ENCODE results near the gene HEG1.

The HEG1 gene

DNA sequence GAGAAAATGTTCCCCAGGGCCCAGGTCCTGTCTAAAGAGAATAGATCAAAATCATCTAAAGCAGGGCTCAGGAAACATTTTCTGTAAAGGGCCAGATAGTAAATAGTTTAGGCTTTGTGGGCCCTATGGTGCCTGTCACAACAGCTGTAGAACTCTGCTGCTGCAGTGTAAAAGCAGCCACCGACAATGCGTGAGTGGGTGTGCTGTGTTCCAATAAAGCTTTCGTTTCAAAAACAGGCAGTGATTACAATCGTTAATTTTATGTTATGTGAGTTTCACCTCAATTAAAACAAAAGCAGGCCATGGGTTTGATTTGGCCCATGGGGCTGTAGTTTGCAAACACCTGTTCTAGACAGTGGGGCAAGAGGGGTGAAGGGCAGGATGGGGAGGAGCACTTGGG, 12.5 kb upstream of the HEG1 start:
- no peak for FAIRE-seq

DNA sequence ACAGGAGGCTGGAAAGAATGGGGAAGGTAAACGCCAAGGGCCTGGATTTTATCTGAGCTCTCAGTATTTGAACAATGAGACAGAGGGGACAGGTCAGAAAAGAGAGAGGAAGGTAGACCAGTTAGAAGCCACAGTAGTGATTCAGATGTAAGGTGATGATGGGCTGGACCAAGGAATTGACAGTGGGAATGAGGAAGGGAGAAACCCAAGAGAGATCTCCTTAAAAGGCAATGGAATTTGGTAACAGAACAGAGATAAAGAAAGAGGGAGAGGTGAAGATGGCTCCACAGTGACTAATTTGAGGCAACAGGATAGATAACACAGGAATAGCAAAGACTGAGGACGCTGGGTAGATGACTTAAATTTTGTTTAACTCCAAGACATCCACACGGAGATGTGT, 11.4 kb upstream of the HEG1 start:
- no peak for FAIRE-seq

DNA sequence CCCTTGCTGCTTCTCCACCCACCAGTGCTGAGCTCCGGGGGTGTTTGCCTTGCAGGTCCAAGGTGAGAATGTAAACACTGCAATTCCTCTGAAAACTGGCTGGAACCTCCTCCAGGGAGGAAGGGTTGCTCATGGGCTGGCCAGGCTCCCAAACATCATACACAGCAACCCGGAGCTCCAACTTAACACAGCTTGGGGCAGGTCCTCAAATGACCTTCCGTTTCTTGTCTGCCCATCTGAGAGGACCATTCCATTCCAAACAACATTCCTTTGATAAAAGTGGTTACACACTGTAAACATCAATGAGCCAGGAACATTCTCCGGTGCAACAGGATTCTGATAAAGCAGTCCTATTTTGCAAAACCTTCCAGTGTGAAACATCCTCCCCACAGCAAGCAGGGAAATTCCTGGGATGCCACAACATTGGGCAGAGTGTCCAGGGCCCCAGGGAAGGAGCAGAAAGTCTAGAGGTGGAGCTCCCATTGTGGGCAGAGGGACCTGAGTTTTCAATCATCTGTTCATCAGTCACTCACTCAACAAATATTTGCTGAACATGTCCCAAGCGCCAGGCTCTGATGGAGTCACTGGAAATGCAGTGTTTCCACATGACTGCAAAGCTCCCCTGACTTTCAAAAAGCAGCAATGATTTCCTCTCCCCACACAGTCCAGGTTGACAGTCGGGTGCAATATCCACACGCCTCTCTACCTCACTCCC, 7.3 kb upstream of the HEG1 start:
- FAIRE-seq, result no peak

- FAIRE-seq, result no peak
These were observed 5.8 kb upstream of the HEG1 start for GRCh38 chr3:125061646-125062045.

GRCh38 chr3:125061170-125061569, 5.4 kb upstream of the HEG1 start:
- FAIRE-seq, result no peak

- FAIRE-seq, result no peak
These were observed 3.9 kb upstream of the HEG1 start for GRCh38 chr3:125059488-125060245.

GRCh38 chr3:125058959-125059358, 3.2 kb upstream of the HEG1 start:
- FAIRE-seq, result no peak

DNA sequence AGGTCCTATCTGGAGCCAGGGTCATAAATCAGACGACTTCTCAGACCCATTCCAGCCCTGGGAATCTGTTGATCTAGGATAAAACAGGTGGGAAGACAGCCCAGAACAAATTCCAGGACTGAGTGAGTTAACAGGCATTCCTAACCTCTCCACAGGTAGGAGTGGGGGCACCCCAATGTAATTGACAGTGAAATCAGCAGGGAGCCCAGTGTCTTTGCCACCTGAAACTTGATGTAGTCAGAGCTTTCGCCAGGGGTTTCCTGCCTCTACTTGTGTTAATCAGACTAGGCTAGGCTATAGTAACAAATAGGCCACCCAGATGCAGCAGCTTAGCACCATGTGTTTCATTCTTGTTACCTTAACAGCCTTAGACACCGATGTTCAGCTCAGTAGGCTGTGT, 2.7 kb upstream of the HEG1 start:
- no peak for FAIRE-seq

DNA sequence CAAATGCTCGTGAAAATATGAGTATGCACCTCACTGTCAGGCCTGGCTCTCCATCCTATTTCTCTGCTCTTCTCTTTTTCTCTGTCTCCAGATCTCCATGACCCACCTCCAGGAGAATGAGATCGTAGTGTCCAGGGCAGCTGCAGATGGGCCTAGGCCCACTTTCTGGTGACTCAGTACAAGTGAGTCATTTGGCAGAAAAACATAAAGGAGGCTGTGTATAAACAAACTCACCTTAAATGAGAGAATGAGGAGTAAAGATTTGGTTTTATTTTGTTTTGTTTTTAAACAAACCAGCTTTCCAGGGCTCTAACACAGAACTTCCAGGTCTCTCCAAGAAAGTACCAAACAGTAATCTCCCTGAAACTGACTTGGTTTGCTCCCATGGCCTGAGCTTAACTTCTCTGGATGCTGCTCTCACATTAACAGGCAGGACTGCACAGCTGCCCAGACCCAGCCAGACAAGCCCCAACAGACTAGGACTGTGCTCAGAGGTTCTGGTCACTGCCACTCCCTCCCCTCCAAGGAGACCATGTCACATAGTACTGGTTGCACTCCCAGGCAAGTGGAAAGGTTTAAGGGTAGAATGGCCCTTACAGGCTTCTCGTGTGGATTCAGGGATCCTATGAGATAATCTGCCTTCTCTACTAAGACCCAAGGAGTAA, 1.5 kb upstream of the HEG1 start:
- FAIRE-seq, result no peak

- no peak for FAIRE-seq
These were observed 375 bp downstream of the HEG1 start for GRCh38 chr3:125055331-125055912.

DNA sequence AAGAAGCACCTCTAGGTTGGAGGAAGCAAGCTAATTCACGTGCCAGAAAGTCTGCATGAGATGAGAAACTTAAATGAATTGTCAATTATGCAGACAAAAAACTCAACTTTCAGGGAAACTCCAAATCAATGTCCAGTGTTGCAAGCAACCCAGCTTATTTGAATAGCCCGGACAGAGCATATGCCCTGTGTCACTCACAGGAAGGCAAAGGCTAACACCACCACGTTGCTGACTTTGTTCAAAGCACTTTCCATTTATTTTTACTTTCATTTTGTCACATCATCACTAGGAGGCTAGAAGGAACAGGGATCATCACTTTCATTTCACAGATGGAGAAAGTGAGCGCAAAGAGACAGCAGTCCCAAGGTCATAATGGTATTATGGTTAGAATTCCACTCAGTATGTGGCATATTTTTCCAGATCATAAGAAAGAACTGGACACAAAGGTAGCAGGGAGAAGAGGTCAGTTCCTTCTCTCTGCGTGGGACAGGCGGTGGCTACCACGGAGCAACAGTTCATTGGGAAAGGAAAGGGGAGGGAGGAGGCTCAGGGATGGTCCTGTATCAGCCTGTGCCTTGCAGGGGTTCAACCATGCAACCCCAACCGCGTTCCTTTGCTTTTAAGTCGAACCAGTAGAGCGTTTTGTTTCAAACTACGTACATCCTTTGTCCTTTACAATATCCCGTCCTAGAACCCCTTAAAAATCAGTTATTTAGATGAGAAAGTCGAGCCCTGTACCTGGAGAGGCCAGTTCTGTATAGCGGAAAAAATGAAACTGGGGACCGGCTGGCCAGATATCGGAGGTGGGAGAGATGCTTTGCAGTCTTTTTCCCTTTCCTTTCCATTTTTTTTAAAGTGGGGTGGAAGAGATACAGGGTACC, 1.1 kb downstream of the HEG1 start:
- FAIRE-seq, result no peak

DNA sequence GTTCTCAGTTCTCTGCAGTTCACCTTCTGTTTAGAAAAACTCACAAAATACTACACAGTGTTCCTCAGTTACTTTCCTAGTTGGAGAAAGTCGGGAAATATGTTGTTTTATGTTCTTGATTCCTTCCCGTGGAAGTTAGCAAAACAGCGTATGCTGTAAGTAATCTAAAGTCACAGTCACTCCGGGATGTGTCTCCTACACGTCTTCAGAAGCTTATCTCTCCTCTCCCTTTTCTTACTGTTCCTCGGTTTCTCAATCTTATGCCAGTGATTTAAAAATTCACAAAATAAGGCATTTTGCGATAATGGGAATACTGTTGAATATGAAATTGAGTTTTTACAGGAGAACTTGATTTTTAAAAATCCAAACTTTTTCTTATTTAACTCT, 1.7 kb downstream of the HEG1 start:
- no peak for FAIRE-seq

DNA sequence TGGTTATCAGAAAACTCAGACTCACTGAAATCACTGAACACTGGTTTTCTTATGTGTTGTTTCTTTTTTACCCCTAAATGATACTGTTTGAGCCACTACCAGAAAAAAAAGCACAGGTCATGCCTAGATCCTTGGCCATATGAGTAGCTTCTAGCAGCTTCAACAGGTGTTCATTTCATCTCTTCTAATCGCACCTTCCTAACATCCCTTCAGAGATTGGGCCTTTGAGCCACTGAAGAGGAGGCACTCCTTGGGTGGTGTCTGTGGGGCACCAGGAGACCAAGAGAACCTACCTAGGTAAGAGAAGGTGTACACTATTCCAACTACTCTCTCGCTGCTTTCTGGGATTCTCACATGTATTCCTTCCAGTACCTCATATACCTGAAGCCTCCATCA, 2.5 kb downstream of the HEG1 start:
- no peak for FAIRE-seq

GRCh38 chr3:125052624-125053303, 3.0 kb downstream of the HEG1 start:
- no peak for FAIRE-seq

DNA sequence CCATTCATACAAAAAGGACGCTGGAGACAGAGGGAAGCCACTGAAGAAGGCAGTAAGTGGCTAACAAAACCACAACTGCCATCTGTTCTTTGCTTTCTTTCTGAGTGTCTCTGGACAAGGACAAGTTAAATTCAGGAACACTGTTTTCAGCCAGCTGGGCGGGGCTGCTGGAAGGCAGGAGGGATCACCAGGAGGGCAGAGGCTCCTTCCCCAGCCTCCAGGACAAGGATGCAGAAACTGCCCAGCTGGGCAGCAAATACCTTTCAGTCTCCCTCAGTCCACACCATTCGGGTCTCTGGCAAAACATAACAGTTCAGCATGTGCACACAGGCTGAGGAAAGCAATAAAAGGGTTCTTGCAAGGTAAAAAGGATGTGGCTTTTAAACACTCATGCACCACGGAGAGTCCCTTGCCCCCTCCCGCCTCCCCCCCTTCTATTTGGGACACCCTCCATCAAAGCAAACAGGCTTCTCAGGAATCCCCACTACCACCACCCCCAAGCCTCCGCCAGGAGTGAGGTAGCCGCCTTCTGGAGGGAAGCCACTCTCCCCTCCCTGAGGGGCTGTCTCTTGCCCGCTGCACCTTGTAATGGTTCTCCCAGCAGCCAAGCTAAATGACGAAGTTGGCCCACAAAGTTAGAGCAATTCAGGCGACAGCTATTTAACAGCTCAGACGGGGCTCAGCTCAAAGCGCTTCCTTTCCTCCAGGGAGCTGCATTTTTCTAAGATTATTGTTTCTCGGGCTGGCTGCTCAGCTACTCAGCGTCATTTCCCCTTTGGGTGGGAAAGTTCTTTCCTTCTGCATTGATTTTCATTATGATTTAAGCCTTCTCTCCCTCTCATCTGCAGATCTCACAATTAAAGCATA, 3.8 kb downstream of the HEG1 start:
- no peak for FAIRE-seq

GRCh38 chr3:125051205-125051604, 4.6 kb downstream of the HEG1 start:
- no peak for FAIRE-seq

- FAIRE-seq, result no peak
These were observed 5.2 kb downstream of the HEG1 start for GRCh38 chr3:125050488-125051090.

DNA sequence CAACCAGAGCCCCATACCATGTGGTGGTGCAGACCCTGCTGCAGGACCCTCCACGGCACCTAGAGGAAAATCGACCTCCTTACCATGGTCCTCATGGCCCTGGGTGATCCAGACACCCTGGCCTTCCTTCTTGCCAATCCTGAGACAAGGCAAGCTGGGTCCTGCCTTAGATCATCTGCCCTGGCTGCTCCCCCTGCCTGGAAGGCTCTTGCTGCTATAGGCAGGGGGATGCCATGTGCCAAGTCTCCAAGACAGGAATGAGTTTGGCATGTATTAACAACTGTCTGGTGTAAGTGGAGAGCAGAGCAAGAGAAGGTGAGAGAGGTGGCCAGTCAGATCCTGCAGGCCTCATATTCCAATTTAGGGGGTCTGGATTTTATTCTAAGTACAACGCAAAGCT, 7.5 kb downstream of the HEG1 start:
- no peak for FAIRE-seq

DNA sequence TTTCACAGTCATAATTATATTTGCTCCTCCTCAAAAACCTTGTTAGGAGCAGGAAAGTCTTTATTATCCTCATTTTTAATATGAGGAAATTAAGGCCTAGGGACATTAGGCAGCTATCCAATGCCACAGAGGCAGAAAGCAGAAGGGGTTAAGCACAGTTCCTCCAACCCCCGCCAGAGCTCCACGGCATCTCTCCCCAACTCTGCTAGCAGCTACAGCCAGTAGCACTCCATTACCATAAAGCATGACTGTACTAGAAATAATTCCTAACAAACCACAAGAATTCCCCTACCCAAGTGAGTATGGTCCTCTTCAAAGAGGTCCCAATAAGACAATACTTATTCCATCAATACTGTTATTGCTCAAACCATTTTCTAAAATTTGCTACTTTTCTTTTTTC, 9.8 kb downstream of the HEG1 start:
- FAIRE-seq, result no peak

DNA sequence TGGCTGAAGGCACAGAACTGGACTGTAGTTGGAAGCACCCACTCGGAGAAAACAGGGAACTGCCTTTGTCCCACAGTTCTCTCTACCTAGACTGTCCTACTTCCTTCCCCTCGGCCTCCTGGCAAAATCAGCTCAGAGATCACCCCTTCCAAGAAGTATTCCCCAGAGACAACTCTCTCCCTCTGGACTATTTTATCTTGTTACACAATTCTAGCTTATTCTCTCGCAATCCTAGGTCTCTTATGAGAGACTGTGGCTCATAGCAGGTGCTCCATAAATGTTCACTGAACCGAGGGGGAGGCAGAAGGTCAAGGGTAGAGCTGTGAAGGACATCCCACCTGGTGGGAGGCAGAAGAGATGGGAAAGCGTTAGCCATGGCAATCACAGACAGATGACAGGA, 10.6 kb downstream of the HEG1 start:
- no peak for FAIRE-seq
